Stimulated activated CD4-positive, alpha-beta T cell treated with anti-CD3 and anti-CD28 coated beads, Interleukin-1b, Interleukin-23, amount 100 ng/mL, for 48 hours (primary cell): ENCODE results near the gene AFF4.
A peak's percentile ranks its signal among the peaks of the same experiment; 100 is the strongest.

Experiments
- DNase-seq: peaks from one replicate; pipeline ENCODE4 v3.0.0-alpha.2; 2020

The AFF4 gene

GRCh38 chr5:132853790-132854189, 109.6 kb downstream of the AFF4 start:
- DNase-seq = no peak

GRCh38 chr5:132853323-132853722, 110.1 kb downstream of the AFF4 start:
- DNase-seq = no peak

- DNase-seq = no peak
Observed at GRCh38 chr5:132850066-132850465, 113.4 kb downstream of the AFF4 start.

GRCh38 chr5:132849347-132849746, 114.1 kb downstream of the AFF4 start:
- DNase-seq = no peak

DNA sequence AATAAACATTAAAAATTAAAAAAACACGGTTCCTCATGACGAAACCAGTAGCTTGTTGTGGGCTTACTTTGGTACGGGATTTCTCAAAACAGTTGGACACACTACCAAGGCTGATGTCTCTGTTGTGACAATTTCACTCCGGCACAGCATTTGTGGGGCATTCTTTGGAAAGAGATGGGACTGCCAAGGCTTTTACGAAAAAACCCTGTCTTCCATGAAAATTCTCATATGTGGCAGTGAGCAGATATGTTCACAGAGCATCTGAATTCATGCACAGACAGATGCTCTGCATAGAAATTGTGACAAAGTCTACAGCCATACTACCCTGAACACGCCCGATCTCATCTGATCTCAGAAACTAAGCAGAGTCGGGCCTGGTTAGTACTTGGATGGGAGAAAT, 115.2 kb downstream of the AFF4 start:
- no peak for DNase-seq

DNA sequence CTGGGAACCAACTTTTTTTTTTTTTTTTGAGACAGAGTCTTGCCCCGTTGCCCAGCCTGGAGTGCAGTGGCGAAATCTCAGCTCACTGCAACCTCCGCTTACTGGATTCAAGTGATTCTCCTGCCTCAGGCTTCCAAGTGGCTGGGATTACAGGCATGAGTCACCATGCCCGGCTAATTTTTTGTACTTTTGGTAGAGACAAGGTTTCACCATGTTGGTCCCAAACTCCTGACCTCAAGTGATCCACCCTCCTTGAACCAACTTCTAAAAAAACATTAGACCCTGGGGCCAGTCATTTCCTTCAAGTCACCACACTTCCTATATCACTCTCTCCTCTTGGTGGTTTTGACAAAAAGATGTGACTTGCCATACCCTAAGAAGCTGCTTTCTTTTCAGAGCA, 122.1 kb downstream of the AFF4 start:
- DNase-seq = no peak

DNA sequence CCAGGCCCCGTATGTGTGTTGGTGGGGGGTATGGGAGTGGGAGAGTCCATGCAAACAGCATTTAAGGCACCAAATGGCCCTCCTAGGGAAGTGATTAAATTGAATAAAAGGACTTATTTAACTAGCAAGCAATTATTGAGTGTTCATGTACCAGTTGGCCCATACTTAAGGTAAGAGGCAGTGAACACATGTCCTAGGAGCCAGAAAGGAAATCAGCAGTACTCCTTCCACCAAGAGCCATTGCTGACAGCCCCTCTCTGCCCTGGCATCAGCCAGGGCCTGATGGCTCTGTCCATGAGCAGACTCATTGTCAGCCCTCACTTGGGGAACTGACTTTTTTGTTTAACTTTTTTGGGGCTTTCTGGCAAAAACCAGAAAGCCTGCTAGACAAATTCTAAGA, 122.5 kb downstream of the AFF4 start:
- no peak for DNase-seq

DNA sequence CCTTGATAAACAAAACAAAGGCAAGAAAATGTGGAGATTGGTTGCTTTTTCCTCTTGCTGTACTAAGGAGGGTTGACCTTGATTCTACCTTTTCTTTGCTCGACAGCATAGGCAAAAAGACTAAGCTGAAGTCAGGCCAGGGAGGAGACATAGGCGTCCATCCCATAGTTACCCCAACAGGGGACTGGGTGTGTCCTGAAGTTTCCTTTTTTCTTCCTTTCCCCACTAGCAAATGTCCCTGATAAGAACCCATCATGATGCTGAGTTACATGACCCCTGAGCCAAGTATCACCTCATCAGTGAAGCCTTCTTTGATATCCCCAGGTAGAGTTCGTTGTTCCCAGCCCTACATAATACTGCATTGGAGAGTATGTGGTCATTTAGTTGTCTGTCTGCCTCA, 123.1 kb downstream of the AFF4 start:
- no peak for DNase-seq

DNA sequence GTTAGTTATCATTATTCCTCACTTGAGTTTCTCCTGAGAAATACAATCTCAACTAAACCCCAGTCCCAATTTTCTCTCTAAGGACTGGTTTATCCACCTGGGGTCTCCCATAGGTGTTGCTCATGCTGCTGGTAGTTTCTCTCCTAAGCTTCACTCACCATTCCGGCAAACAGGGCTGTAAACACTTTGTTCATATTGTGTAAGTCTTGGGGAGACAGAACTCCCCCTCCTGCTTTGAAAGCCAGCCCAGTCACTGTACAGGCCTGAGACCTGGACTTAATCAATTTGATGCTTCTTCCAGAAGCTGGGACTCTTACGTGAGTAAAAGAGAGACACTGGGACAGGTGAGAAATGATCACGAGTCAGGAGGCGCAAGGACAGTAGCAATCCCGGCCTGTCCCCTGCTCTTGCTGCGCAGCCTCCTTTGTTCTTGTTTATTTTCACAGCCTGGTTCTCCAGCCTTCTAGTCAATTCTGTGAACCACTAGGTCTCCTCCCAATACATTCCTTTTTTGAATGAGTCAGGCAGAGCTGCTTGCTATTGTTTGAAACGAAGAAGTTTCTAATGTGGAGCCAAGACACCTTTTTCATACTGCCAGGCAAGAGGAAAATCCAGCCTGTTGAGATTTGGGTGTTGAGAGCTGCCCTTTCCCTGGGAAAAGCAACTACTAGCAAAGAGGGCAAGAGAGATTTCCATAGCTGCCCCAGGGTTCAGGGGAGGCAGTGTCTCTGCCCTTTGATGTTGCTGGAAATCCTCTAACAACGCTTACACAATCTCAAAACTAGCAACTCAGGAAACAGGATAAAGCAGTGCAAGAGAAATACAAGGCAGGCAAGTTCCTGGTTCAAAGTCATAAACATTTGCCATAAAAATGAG, 123.8 kb downstream of the AFF4 start:
- DNase-seq = no peak

GRCh38 chr5:132838516-132839282, 124.7 kb downstream of the AFF4 start:
- DNase-seq = no peak

DNA sequence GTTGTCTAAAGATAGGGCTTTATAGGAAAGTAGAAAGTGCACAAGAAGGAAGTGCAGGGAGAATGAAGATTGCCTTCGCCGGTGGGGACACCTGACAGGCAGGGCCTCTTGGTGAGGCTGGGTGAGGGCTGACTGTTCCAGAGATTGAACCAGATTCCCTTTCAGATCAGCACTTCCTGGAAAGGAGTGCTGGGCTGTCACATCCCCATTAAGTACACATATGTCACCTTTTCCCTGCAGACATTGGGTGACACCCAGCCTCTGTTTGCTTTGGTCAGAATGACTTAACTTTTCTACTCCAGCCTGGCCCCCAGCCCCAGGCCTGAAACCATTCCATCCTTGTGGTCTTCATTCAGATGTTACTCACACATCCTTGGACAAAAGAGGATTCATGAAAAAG, 125.6 kb downstream of the AFF4 start:
- no peak for DNase-seq

DNA sequence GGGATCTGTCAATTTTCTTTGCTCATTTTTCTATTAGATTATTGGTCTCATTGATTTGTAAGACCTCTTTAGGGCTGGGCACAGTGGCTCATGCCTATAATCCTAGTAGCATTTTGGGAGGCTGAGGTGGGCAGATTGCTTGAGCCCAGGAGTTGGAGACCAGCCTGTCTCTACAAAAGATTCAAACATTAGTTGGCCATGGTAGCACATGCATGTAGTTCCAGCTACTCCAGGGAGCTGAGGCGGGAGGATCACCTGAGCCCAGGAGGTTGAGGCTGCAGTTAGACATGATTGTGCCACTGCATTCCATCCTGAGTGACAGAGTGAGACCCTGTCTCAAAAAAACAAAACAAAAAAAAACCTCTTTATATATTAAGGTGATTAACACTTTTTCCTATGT, 126.6 kb downstream of the AFF4 start:
- no peak for DNase-seq

- DNase-seq = no peak
Observed at GRCh38 chr5:132834057-132834456, 129.4 kb downstream of the AFF4 start.

GRCh38 chr5:132832612-132833011, 130.8 kb downstream of the AFF4 start:
- DNase-seq = no peak

DNA sequence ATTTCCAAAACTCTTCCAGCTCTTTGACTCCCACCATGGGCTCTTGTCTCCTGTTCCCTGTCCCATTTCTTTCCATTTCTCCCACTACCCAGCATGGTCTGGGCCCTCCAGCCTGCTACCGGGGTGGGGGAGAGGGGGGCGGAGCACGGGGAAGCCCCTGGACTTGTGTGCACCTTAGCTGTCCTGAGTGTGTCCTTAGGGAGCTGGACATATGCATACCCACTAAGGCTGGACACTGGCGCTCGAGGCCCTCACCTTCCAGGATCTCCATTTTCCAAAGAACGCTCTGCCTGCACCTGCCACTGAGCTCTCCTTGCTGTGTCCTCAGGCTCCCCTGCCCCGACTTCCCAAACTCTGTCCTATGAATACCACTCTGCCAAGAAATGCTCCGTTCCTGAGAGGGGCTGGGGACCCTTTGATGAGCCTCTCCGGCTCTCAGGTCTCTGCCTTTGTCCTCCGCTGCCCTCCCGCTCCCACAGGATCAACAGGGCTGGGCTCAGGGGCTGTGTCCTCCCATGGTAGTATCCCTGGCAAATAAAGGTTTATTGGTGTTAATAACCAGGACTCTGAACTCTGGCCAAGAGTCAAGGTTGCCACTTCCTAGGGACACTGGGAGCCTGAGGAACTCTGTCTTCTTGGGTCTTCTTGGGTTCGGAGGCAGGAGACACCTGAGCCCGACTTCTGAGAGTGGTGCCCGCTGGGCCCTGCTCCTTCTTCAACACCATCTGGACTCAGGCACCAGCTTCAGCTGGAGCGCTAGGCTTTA, 132.2 kb downstream of the AFF4 start:
- no peak for DNase-seq

- DNase-seq = no peak
Observed at GRCh38 chr5:132830436-132831094, 132.9 kb downstream of the AFF4 start, which contains the start of gene SHROOM1. Gene SHROOM1 (minus strand): TSS chr5:132830647. CDS start chr5:132826140, 4,507 bp downstream.

DNA sequence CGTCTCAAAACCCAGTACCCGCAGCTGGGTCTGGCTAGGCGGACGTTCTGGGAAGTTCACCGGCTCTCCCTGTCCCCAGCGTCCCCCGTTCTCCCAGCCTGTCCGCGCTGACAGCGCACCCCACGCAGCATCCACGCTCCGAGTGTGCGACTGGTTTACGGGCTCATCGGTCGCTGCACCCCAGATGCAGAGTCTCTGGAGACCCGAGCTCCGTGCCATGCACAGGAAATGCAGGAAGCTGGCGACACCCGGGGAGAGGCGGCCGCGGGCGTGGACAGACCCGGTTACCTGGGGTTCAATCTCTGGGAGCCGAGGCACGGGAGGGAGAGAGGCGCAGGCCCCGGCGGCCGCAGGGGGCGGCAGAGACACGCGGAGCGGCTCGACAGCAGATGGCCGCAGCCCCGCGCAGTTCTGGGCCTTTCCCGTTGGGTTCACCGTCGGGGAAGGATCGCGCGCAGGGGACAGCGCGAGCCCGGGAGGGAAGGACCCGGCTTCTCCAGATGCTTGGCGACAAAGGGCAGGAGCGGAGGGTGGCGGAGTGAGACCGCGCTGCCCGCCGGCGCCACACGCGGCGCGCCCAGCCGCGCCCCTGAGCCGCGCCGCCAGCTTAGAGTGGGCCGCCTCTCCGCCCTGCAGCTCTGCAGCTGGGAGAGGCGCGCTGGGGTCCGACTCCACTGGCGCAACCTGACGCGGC, 133.5 kb downstream of the AFF4 start:
- DNase-seq = peak; percentile 65

DNA sequence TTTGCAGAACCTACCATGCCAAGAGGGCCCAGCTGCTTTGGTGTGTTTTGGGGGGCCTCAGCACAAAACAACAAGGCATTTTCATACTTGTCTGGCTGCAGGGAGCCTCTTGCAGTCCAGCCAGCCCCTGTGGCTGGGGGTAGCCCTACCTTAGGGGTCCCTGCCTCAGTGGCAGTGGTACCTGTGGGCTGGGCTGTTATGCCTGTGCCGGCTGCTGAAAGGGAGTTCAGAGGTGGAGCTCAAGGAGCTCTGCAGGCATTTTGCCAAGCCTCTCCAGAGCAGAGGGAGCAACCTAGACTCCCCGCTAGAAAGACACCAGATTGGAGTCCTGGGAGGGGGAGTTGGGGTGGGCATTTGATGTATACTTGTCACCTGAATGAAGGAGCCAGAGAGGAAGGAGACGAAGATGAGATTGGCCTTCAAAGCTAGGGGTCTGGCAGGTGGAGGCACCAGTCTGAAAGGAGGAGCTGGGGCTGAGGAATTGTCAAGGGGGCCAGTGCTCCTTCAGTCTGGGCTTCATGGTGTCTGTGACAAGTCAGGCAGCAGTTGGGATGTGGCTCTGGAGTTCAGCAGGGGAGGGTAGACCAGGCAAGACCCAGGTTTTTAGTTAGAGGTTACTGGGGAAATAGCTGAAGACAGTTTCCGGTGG, 134.5 kb downstream of the AFF4 start:
- no peak for DNase-seq

DNA sequence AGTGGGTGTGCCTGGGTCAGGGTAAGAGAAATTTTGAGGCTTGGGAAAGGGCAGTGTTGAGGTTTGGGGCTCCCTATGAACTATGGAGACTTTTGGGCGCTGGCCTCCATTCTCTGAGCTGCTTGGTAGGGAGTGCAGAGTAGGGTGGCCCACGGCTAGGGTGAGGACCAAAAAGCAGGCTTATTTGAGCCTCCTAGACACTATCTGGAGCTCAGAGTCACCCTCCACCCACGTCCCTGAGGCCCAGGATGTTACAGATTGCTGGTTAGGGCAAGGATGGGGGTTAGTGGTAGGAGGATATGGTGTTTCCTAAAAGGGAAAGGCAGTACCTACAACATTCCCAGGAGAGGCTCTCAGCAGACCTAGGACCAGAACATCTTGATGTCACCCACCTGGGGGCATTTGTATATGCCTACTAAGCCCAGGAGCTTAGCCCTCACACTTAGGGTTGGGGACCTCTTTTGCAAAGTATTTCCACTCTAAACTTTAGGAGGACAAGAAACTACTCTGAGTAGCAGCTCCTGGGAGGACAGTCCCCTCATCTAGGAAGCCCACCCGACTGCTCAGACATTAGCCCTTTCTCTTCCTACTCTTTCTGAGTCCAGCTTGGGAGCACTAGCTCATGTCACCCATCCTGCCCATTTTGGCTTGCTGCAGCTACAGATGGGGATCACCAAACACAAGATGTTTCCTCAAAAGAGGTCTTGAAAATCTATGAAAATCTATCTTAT, 135.3 kb downstream of the AFF4 start:
- no peak for DNase-seq

DNA sequence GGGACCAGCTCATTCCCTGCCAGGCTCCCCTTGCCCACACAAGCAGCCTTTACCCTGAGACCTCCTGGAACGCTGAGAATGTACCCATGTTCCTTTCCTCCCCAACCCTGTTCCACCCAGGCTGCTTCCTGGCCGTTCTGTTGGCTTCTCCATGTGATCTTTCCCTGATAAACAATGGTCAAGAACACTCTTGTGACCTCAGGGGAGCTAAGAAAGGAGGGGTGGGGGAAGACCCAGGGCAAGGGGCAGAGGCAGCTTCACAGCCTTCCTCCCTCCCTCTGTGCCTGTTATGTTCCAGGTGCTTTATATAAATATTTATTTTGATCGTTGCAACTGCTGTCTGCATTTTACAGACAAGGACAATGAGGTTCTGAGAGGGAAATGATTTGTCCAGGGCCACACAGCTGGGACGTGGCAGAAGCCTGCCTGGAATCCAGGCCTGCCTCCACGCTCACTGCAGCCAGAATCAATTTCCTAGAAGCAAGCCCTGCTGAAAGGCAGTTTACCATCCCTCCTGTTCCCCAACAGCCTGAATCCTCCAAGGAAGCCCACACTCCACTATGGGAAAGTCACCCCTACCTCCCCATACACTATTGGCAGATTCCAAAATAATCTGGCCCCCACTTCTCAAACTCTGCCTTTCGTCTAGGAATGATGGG, 136.9 kb downstream of the AFF4 start:
- no peak for DNase-seq
